ENCODE results near the gene CILP2.

The CILP2 gene

DNA sequence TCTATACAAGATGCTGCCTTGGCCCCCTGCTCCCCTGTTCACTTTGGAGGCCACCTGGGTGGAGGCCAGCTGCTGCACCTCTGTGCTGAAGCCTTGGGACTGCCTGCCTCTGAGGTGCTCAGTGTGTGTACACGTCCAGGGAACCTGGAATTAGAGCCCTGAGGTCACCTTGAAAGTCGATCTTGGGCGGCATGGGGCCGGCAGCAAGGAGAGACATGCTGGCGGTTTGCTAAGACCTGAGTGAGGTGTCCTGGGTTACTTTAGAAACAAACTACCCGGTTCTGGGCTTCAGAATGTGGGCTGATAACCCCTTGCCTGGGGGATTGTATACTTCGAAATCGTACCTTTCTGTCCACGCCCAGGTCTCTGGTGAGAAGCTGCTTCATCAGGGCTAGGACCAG is 48.3 kb upstream of the CILP2 start:
- Histone ChIP-seq H3K9ac (ENCODE audit: low read depth, low read length, poor library complexity, severe bottlenecking) (peak overlapping the region; percentile 61), H3K9me2 (replicated peaks; ENCODE audit: low read depth, low read length) (no peaks in the 10 kb centered on the region), H3F3A (ENCODE audit: low read depth) (peaks cover 8% of the 10 kb centered on the region; the same call in 1 of the 2 replicates), H3K79me2 (ENCODE audit: insufficient read depth, low read length) (peaks cover 73% of the 10 kb centered on the region), H3K9me3 (ENCODE audit: insufficient read depth, low read depth, low read length) (no peaks in the 10 kb centered on the region), H3K36me3 (ENCODE audit: insufficient read depth, low read length) (peaks cover 51% of the 10 kb centered on the region; the same call in 1 of the 2 replicates), H2AFZ (ENCODE audit: low read length) (no peak overlapping the region), H3K4me3 (ENCODE audit: low read length, poor library complexity, severe bottlenecking) (peak overlapping the region; percentile 20), H3K27me3 (ENCODE audit: insufficient read depth, low read length, poor library complexity, severe bottlenecking) (no peaks in the 10 kb centered on the region), H3K4me1 (ENCODE audit: insufficient read depth, low read length, poor library complexity, severe bottlenecking) (peaks cover 34% of the 10 kb centered on the region), H4K20me1 (ENCODE audit: insufficient read depth, low read length, poor library complexity, severe bottlenecking) (peaks cover 20% of the 10 kb centered on the region), H3K4me2 (ENCODE audit: low read depth, low read length, poor library complexity, severe bottlenecking) (peak overlapping the region; percentile 62)
- no peak for TF ChIP-seq EZH2phosphoT487 (IDR thresholded peaks at IDR 0.05; ENCODE audit: borderline replicate concordance)
- TF ChIP-seq, protein P1, sequence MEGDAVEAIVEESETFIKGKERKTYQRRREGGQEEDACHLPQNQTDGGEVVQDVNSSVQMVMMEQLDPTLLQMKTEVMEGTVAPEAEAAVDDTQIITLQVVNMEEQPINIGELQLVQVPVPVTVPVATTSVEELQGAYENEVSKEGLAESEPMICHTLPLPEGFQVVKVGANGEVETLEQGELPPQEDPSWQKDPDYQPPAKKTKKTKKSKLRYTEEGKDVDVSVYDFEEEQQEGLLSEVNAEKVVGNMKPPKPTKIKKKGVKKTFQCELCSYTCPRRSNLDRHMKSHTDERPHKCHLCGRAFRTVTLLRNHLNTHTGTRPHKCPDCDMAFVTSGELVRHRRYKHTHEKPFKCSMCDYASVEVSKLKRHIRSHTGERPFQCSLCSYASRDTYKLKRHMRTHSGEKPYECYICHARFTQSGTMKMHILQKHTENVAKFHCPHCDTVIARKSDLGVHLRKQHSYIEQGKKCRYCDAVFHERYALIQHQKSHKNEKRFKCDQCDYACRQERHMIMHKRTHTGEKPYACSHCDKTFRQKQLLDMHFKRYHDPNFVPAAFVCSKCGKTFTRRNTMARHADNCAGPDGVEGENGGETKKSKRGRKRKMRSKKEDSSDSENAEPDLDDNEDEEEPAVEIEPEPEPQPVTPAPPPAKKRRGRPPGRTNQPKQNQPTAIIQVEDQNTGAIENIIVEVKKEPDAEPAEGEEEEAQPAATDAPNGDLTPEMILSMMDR (conservative IDR thresholded peaks at IDR 0.05; ENCODE audit: low read length), result no peak

- Histone ChIP-seq H2AFZ (ENCODE audit: low read length) (no peak overlapping the region), H4K20me1 (ENCODE audit: insufficient read depth, low read length, poor library complexity, severe bottlenecking) (peaks cover 20% of the 10 kb centered on the region), H3K4me2 (ENCODE audit: low read depth, low read length, poor library complexity, severe bottlenecking) (peak overlapping the region; percentile 62), H3K9ac (ENCODE audit: low read depth, low read length, poor library complexity, severe bottlenecking) (peak overlapping the region; percentile 61), H3K27me3 (ENCODE audit: insufficient read depth, low read length, poor library complexity, severe bottlenecking) (no peaks in the 10 kb centered on the region), H3K4me1 (ENCODE audit: insufficient read depth, low read length, poor library complexity, severe bottlenecking) (peaks cover 28% of the 10 kb centered on the region), H3F3A (ENCODE audit: low read depth) (peaks cover 8% of the 10 kb centered on the region; the same call in 1 of the 2 replicates), H3K4me3 (ENCODE audit: low read length, poor library complexity, severe bottlenecking) (peak overlapping the region; percentile 20), H3K79me2 (ENCODE audit: insufficient read depth, low read length) (peaks cover 67% of the 10 kb centered on the region), H3K9me3 (ENCODE audit: insufficient read depth, low read depth, low read length) (no peaks in the 10 kb centered on the region), H3K36me3 (ENCODE audit: insufficient read depth, low read length) (peaks cover 54% of the 10 kb centered on the region; the same call in 1 of the 2 replicates), H3K9me2 (replicated peaks; ENCODE audit: low read depth, low read length) (no peaks in the 10 kb centered on the region)
- no peak for TF ChIP-seq EZH2phosphoT487 (IDR thresholded peaks at IDR 0.05; ENCODE audit: borderline replicate concordance)
- TF ChIP-seq, protein P1 (conservative IDR thresholded peaks at IDR 0.05; ENCODE audit: low read length), result peak; percentile 80
Measured at GRCh38 chr19:19490214-19490968, 47.7 kb upstream of the CILP2 start.

GRCh38 chr19:19491321-19492025 is 46.6 kb upstream of the CILP2 start:
- peaks cover 57% of the 10 kb centered on the region; the same call in 1 of the 2 replicates for H3K36me3 ChIP-seq (ENCODE audit: insufficient read depth, low read length)
- TF ChIP-seq, protein P1 (conservative IDR thresholded peaks at IDR 0.05; ENCODE audit: low read length), result no peak
- TF ChIP-seq EZH2phosphoT487 (IDR thresholded peaks at IDR 0.05; ENCODE audit: borderline replicate concordance), result no peak
- H4K20me1 ChIP-seq (ENCODE audit: insufficient read depth, low read length, poor library complexity, severe bottlenecking), result peaks cover 20% of the 10 kb centered on the region
- H2AFZ ChIP-seq (ENCODE audit: low read length), result no peak overlapping the region
- peaks cover 26% of the 10 kb centered on the region for H3K4me1 ChIP-seq (ENCODE audit: insufficient read depth, low read length, poor library complexity, severe bottlenecking)
- no peaks in the 10 kb centered on the region for H3K9me2 ChIP-seq (replicated peaks; ENCODE audit: low read depth, low read length)
- no peak overlapping the region for H3K9ac ChIP-seq (ENCODE audit: low read depth, low read length, poor library complexity, severe bottlenecking)
- no peaks in the 10 kb centered on the region for H3K27me3 ChIP-seq (ENCODE audit: insufficient read depth, low read length, poor library complexity, severe bottlenecking)
- no peak overlapping the region for H3K4me3 ChIP-seq (ENCODE audit: low read length, poor library complexity, severe bottlenecking)
- peaks cover 8% of the 10 kb centered on the region; the same call in 1 of the 2 replicates for H3F3A ChIP-seq (ENCODE audit: low read depth)
- peaks cover 56% of the 10 kb centered on the region for H3K79me2 ChIP-seq (ENCODE audit: insufficient read depth, low read length)
- H3K4me2 ChIP-seq (ENCODE audit: low read depth, low read length, poor library complexity, severe bottlenecking), result no peak overlapping the region
- H3K9me3 ChIP-seq (ENCODE audit: insufficient read depth, low read depth, low read length), result no peaks in the 10 kb centered on the region
